ENCODE data around the gene KRTAP5-11.
"Not testable (repeated sequence)": the region's sequence is repeated elsewhere in the genome, so short reads cannot be mapped to it uniquely, and the experiment has no call there.

KRTAP5-11 gene

DNA sequence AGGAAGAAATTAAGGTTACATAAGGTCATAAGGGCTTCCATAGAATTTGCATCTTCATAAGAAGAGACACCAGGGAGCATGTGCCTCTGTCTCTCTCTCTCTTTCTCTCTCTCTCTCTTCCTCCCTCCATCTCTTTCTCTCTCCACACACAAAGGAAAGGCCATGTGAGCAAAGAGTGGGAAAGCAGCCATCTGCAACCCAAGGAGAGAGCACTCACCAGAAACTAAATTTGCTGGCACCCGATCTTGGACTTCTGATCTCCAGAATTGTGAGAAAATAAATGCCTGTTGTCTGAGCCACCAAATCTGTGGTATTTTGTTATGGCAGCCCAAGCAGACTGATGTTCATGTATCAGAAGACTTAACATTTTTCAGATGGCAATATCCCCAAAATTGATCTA, 23.7 kb downstream of the KRTAP5-11 start:
- no peak for DNase-seq (ENCODE audit: extremely low read depth in 1 of 2, low read depth in 1 of 2)

DNA sequence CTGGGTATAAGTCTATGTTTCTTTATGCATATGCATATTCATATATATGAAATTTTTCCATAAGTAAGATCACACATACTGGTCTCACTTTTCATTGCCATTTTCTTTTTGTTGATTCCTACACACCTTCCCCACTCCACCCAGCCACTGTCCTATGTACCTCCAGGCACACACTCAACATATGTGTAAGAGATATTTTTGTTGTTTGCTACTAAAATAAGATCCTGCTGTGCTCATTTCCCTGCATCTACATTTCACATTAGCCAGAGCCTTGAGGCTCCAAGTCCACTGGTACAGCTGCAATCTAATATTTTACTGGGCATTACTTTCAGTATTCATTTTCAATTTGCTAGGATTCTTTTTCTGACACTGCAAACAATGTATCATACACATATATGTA, 25.4 kb downstream of the KRTAP5-11 start:
- no peak for DNase-seq (ENCODE audit: extremely low read depth in 1 of 2, low read depth in 1 of 2)

DNA sequence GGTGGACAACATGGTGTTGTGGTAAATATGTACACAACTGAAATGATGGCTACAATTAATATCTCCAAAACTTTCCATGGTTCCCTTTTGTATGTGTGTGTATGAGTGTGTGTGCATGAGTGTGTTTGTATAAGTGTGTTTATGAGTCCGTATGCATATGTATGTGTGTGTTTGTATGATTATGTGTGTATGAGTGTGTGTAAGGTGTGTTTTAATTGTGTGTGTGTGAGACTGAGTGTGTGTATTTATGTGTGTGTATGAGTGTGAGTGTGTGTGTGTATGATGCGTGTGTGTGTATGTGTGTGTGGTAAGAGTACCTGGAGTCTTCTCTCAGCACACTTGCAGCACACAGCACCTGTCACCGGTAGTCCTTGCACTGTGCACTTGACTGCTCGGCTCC, 26.7 kb downstream of the KRTAP5-11 start:
- DNase-seq (ENCODE audit: extremely low read depth in 1 of 2, low read depth in 1 of 2) = no peak

DNA sequence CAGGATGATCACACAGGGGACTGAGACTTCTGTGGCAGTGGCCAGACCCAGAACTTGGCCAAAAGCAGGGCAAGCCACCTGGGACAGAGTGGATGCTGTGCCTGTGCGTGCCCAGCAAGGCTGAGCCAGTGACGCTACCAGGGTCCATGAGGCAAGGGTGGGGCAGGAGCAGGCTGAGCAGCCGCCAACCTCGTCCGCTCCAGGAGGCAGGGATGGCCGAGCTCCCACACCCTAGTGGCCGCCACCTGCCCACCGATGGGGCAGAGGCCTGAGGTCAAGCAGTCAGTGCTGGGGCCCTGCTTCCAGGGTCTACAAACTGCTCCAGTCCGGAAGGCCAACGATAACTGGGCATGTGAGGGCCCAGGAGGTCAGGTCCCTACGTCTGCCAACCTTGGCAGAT, 27.2 kb downstream of the KRTAP5-11 start:
- no peak for DNase-seq (ENCODE audit: extremely low read depth in 1 of 2, low read depth in 1 of 2)

DNA sequence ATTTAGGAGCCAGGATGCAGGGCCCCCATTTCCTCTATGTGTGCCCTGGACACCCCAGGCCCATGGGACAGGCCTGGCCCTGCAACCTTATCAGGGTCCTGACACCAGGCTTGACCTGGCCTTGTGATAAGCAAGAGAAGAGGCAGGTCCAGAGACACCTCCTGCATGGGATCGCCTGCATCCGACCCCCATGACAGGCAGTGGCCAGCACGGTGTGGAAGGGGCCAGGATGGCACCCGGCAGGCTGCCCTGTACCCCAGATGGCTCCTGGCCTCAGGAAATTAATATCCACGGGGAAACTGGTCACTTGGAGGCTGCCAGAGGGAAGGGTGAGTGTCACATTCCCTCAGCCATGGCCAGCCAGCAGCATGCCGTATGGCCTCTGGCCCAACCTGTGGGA, 27.7 kb downstream of the KRTAP5-11 start:
- no peak for DNase-seq (ENCODE audit: extremely low read depth in 1 of 2, low read depth in 1 of 2)

DNA sequence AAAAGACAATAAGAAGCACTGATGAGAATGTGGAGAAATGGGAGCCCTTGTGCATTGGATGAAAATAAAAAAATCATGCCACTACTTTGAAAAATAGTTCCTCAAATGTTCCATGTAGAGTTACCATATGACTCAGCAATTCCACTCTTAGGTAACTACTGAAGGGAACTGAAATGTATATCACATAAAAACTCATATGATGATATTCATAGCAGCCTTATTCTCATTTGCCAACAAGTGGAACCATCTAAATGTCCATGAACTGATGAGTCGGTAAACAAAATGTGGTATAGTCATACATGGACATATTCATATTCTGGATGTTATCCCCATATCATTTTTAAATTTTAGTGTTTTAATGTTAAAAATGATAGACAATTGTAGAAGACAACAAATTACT, 31.0 kb downstream of the KRTAP5-11 start:
- no peak for DNase-seq (ENCODE audit: extremely low read depth in 1 of 2, low read depth in 1 of 2)

DNA sequence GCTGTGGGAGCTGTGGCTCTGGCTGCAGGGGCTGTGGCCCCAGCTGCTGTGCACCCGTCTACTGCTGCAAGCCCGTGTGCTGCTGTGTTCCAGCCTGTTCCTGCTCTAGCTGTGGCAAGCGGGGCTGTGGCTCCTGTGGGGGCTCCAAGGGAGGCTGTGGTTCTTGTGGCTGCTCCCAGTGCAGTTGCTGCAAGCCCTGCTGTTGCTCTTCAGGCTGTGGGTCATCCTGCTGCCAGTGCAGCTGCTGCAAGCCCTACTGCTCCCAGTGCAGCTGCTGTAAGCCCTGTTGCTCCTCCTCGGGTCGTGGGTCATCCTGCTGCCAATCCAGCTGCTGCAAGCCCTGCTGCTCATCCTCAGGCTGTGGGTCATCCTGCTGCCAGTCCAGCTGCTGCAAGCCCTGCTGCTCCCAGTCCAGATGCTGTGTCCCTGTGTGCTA, 33.9 kb downstream of the KRTAP5-11 start:
- DNase-seq (ENCODE audit: extremely low read depth in 1 of 2, low read depth in 1 of 2) = no peak

DNA sequence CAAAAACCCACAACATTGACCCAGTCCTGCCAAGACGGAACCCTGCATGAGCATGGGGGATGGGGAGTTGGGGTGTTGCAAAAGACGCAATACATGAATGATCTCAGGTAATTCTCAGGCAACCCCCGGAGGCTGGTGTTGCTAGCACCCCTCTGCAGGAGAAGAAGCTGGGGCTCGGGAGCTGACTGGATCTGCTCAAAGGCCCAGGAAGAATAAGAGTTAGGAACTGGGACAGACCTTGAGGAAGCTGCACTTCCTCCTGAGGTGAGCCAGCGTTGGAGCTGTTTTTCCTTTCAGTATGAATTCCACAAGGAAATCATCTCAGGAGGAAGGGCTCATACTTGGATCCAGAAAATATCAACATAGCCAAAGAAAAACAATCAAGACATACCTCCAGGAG, 34.6 kb downstream of the KRTAP5-11 start, which contains the start of gene KRTAP5-9:
TSS of gene KRTAP5-9 (plus strand) at position 301 of the 400 bp plus-strand sequence. CDS start 238 bp downstream, outside the sequence.
- no peak for DNase-seq (ENCODE audit: extremely low read depth in 1 of 2, low read depth in 1 of 2)

DNA sequence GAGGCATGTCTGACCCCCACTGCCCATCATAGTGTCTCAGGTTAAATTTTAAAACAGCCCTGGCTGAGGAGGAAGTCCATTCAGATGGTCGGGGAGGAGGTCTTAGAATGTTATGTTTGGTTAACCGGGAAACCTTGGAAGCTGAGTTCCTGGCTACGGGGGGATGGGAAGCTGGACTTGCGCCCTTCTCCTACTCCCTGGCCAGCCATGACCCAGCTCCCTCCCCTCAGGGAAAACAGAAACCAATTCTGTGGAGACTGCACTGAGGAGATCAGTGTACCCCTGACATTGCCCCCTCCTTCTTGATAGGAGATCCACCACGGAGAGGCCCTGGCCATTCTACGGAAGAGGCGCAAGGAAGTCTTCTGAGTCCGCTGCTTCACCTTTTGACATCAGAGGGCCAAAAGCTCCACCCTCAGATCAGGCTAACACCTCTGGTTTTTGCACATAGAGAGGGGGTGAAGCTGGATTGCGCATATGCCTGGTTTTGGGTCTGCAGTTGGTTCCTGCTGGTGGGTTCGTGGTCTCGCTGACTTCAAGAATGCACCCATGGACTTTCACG, 37.2 kb downstream of the KRTAP5-11 start:
- no peak for DNase-seq (ENCODE audit: extremely low read depth in 1 of 2, low read depth in 1 of 2)

DNA sequence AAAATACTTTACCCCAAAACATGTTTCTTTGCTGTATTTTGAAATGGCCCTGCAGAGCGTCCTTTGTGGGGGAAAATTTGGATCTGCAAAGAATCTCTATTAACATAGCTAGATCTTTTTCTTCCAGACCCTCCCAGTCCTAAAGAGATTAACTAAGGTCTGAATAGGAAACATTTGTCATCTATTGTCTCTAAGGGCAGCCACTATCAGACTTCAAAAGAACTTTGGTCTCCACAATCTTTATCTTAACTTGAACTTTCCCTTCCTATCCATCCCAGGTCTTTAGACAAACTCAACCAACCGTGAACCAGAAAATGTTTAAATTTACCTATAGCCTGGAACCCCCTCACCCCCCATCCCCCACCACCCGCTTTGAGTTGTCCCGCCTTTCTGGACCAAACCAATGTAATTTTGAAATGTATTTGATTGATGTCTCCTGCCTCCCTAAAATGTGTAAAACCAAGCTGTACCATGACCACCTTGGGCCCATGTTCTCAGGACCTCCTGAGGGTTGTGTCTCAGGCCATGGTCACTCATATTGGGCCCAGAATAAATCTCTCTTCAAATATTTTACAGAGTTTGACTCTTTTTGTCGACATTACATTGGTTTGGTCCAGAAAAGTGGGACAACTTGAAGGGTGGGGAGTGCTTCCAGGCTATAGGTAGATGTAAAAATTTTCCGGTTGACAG, 38.0 kb downstream of the KRTAP5-11 start:
- DNase-seq (ENCODE audit: extremely low read depth in 1 of 2, low read depth in 1 of 2) = no peak

DNA sequence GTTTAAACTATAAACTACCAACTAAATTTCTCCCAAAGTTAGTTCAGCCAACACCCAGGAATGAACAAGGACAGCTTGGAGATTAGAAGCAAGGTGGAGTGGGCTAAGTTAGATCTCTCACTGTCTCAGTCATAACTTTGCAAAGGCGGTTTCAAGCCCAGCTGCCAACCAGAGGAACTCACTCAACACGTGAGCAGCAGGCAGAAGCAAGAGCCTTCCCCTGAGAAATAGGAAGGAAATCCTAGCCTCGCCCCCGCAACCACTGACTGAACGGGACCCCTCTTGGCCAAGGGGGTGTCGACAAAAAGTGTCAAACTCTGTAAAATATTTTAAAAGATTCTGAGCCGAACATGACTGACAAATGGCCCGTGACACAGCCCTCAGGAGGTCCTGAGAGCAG, 38.8 kb downstream of the KRTAP5-11 start:
- DNase-seq (ENCODE audit: extremely low read depth in 1 of 2, low read depth in 1 of 2) = no peak

DNA sequence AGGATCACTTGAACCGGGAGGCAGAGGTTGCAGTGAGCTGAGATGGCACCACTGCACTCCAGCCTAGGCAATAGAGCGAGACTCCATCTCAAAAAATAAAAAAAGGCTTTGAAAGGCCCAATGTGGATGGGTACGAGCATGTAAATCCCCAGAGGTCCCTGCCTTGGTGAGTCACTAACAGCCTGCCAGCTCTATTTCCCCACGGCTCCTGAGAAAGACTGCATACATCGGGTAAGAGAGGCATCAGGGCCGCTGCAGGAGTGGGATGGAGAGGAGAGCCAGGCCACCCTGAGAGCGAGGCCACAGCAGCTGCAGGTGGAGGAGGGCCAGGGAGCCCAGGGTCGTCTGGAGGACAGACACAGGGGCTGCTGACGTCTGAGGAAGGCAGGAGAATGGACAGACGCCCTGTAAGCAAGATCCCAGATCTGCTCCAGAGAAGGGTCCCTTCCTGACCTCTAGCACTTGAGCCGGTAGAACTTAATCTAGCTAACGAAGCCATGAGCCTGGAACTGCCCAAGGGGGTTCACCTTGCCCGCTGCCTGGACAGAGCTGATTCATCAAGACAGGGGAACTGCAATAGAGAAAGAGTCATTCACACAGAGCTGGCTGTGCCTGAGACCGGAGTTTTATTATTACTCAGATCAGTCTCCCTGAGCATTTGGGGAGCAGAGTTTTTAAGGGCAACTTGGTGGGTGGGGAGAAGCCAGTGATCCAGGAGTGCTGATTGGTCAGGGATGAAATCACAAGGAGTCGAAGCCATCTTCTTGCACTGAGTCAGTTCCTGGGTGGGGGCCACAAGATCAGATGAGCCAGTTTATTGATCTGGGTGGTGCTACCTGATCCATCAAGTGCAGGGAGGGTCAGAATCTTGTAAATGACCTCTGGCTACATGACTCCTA, 39.5 kb downstream of the KRTAP5-11 start:
- no peak for DNase-seq (ENCODE audit: extremely low read depth in 1 of 2, low read depth in 1 of 2)

DNA sequence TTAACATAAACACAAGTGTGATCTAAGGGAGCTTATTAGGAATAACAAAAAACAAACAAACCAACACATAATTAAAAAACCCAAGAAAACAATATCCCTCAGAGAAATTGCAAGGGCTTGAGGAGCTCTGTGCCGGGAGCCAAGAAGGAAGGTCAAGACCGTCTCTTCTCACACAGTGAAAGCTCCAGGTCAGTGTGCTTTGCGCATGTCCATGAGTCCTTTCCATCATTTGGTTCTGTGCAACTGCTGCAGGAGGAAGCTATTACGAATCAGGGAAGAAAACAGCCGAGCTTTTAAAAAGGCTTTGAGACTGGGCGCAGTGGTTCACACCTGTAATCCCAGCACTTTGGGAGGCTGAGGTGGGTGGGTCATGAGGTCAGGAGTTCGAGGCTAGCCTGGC, 40.3 kb downstream of the KRTAP5-11 start:
- DNase-seq (ENCODE audit: extremely low read depth in 1 of 2, low read depth in 1 of 2) = no peak

DNA sequence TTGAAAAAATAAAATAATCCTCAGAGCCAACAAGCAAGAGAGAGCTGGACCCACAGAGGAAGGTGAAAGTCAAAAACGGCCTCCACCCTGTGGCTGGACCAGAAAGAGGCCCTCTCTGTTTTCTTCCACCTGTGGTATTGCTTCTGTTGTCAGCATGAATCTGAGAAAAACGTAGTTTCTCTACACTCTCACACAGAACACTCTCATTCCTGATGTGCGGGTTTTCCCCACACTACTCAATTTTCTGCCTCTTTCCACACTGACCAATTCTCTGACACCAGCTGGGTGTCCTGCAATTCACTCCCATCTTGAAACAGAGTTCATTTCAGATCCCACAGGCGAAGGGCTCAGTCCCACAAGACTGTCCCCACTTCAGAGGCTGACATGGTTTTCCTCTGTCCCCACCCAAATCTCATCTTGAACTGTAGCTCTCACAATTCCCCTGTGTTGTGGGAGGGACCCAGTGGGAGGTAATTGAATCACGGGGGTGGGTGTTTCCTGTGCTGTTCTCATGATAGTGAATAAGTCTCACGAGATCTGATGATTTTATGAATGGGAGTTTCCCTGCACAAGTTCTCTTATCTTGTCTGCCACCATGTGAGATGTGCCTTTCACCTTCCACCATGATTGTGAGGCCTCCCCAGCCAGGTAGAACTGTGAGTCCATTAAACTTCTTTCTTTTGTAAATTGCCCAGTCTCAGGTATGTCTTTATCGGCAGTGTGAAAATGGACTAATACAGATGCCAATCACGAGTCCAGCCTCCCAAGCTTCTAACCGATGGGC, 42.0 kb downstream of the KRTAP5-11 start:
- DNase-seq (ENCODE audit: extremely low read depth in 1 of 2, low read depth in 1 of 2) = not testable (repeated sequence)

DNA sequence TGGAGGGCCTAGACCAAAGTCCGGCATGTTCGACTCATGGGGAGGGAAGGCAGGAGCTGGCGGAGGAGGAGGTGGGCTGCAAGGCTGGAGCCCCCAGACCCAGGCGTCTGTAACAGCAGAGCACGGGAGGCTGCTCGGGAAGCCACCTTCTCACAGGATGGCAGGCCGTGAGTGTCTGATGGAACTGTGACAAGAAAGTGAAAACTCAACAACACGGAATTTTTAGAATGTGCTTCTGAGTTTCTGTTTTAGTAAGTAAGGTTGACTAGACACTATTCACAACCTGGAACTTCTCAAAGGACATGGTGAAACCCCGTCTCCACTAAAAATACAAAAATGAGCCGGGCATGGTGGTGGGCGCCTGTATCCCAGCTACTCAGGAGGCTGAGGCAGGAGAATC, 42.7 kb downstream of the KRTAP5-11 start:
- not testable (repeated sequence) for DNase-seq (ENCODE audit: extremely low read depth in 1 of 2, low read depth in 1 of 2)

DNA sequence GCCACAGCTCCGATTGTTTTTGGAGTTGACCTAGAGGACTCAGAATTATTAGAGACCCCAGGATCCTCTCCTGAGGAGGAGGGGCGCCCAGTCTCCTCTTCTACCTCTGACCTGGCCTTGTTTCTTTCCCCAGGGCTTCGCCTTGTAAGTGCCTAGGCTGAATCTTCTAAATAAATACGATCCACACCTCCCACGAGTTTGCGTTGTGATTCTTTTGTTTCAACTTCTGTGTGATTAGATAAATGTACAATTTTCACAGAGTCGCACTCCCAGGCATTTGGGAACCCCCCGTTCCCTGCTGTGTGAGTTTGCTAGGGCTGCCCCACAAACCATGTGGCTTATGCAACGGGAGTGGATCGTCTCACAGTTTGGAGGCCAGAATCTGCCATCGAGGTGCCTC, 43.7 kb downstream of the KRTAP5-11 start:
- DNase-seq (ENCODE audit: extremely low read depth in 1 of 2, low read depth in 1 of 2) = no peak

DNA sequence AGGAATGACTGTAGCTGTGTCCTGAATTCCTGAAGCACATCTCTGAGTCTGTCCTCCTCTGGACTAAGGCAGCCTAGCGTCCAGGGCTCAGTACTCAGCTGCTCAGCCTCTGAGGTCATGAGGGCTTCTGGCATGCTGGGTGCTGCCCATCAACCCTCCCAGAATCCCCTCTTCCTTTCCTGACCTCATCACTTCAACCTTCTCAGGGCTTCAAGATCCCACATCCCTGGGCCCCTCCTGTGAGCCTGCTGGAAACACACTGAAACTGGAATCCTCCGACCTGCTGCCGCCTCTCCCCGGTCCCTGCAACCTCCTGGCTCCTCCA, 44.0 kb downstream of the KRTAP5-11 start:
- no peak for DNase-seq (ENCODE audit: extremely low read depth in 1 of 2, low read depth in 1 of 2)

DNA sequence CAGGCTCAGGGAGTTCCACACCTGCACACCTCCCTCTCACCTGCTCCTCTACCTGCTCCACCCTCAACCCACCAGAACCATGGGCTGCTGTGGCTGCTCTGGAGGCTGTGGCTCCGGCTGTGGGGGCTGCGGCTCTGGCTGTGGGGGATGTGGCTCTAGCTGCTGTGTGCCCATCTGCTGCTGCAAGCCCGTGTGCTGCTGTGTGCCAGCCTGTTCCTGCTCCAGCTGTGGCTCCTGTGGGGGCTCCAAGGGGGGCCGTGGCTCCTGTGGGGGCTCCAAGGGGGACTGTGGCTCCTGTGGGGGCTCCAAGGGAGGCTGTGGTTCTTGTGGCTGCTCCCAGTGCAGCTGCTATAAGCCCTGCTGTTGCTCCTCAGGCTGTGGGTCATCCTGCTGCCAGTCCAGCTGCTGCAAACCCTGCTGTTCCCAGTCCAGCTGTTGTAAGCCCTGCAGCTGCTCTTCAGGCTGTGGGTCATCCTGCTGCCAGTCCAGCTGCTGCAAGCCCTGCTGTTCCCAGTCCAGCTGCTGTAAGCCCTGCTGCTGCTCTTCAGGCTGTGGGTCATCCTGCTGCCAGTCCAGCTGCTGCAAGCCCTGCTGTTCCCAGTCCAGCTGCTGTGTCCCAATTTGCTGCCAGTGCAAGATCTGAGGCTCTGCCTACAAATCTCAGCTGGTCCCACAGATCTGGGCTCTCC, 44.6 kb downstream of the KRTAP5-11 start, which contains the start of gene KRTAP5-8:
TSS of gene KRTAP5-8 (plus strand) at position 49 of the 689 bp plus-strand sequence. CDS start at position 80, 31 bp downstream.
- DNase-seq (ENCODE audit: extremely low read depth in 1 of 2, low read depth in 1 of 2) = not testable (repeated sequence)

DNA sequence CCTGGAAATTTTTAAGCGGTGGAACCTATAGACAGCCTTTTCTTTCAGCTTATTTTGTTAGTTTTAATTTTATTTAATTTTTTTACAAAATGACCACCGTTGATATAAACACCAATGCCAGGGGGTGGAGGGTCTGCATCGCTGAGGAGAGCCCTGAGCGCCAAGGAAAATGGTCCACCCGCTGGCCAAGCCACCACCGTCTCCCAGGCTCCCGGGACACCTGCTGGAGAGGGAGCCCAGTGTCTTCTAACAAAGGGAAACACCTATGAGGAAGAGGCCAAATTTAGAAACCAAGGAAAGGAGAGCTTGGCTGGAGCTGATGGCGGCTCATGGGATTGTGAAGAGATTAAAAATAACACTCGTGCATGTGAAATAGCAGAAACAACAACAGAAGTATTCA, 45.1 kb downstream of the KRTAP5-11 start:
- DNase-seq (ENCODE audit: extremely low read depth in 1 of 2, low read depth in 1 of 2) = no peak

DNA sequence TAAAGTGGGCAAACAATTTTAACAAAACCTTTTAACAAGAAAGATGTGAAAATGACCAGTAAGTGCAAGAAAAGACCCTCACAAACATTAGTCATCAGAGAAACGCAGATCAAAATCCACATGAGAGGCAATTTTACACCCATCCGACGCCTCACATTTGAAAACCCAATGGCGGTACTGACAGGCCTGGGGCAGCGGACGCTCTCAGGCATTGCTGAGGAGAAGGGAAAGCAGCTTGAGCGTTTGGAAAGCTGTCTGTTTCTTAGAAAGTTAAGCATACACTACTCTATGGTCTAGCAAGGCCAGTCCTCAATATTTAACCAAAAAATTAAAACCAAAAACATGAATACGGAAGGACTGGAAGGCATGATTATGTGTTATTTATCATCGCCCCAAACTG, 46.9 kb downstream of the KRTAP5-11 start:
- DNase-seq (ENCODE audit: extremely low read depth in 1 of 2, low read depth in 1 of 2) = no peak
